Measurements from ENCODE around the gene ARX.

Gene ARX

GRCh38 chrX:24996096-24996709 is 19.6 kb downstream of the ARX start:
- no peak for DNase-seq

DNA sequence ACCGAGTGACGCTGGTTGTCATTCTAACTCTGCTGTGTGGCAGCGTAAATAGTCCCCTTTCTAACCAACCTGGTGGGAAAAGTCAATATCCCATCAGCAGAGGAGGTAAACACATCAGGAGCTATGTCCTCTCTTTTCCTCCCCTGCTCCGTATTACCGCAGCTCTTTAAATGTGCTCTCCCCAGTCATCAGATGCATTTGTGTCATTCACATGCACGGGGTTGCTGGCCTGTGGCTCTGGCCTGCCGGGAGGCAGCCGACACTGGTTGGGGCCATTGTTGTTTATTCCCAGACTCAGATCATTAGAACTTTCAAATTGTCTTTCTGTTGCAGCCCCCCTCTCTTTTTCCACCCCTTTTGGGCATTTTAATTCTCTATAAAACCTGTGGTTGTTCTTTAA is 21.9 kb downstream of the ARX start:
- no peak for DNase-seq

GRCh38 chrX:24990535-24990934 is 25.2 kb downstream of the ARX start:
- no peak for DNase-seq

DNA sequence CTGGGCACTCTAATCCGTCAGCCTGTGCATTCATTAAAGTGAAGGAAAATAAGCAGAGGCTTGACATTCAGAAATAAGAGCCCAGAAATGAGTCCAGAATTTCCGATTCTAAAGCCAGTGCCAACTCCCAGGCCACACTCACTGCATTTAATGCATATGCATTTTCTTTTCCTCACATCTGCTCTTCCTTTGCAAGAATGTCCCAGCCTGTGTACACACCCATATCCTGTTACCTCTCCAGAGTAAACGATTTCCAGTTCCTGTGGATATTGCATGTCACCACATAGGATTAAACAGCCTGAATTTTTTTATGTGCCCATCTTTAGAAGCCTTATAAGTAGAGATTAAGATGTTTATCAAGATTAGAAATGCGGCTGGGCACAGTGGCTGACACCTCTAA is 27.5 kb downstream of the ARX start:
- peak; percentile 7 for DNase-seq

GRCh38 chrX:24987731-24988130 is 28.0 kb downstream of the ARX start:
- DNase-seq, result no peak

- no peak for DNase-seq
Observed at GRCh38 chrX:24985120-24985519, 30.6 kb downstream of the ARX start.

GRCh38 chrX:24983931-24984330 is 31.8 kb downstream of the ARX start:
- DNase-seq, result no peak

- no peak for DNase-seq
Observed at GRCh38 chrX:24982306-24982965, 33.3 kb downstream of the ARX start.

DNA sequence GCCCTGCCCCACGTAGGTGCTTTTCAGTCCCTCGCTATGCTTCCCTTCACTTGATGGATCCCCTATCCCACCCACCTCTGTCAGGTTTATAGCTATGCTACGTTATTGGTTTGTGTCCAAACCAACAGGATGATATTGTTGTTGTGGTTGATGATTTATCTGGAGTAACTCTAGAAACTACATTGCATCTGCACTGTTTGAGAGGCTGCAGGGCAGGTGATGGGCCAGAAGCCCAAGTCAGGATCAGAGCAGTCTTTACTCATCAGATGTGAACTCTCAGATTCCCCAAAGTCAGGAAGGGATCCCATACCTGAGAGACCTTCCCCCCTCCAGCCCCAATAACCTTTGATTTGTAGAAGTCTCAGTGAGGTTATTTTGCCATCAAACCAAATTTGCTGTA is 34.7 kb downstream of the ARX start:
- DNase-seq, result no peak

DNA sequence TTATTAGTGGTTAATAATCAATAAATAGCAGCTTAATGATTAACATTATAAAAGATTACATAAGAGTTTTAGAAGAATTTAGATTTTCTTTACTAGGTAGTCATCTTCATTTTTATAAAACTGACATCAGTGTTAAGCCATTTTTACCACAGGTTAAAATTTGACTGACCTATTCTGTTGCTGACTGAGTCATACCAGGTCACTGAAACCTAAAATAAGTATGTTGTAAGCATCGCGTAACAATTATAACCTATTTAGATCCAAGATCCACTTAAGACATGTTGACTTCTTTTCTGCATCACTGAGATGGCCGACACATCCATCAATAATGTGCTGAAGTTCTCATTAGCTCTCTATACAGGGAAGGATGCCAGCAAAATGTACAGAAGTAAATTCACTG is 36.7 kb downstream of the ARX start:
- DNase-seq, result no peak

- DNase-seq, result no peak
Observed at GRCh38 chrX:24969812-24970211, 46.0 kb downstream of the ARX start.

- DNase-seq, result no peak
Observed at GRCh38 chrX:24965372-24965771, 50.4 kb downstream of the ARX start.

GRCh38 chrX:24963823-24964222 is 51.9 kb downstream of the ARX start:
- peak; percentile 3 for DNase-seq

GRCh38 chrX:24961809-24962208 is 54.0 kb downstream of the ARX start:
- DNase-seq, result no peak

- no peak for DNase-seq
Observed at GRCh38 chrX:24956828-24957227, 58.9 kb downstream of the ARX start.

DNA sequence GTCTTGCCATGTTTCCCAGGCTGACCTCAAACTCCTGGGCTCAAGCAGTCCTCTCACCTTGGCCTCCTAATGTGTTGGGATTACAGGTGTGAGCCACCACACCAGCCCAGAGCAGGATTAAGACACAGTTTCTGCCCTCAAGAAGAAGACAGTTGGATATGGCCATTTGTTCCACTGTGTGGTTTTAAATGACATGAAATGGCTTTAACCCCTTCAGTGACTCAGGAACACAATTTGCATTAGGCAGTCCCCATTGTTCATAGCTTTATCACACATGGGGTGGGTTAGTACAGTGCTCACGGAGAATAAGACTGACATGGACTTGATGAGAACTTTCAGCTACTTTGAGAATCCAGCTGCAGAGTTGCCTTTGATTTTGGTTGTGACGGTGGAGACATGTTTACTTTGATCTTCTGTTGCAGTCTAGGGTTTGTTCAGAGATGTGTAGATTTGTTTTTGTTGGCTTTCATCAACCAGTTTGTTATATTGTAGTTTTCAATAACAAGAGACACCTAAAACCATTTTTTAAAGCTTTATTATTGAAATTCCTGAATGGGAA is 60.3 kb downstream of the ARX start:
- no peak for DNase-seq

DNA sequence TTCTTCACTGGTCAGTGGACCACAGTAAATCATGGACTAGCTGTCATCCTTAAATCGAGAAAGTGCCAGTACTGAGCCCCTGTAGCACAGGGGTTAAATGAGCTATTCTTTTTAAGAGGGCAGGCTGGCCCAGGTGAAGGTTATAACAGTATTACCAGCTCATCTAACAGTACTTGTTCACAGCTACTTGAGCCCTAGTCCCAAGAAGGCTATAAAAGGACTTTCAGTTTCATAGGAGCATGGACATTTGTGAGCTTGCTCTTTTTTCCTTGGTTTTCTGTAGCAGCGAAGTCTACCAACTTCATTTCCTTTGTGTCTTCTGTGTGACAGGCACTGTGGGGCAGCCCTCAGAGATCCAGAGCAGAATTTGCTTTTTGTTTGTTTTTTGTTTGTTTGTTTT is 61.0 kb downstream of the ARX start:
- no peak for DNase-seq

Measured in NCI-H510A treated with DMSO at 0.1 percent for 48 hours (cell line).